GM12801 (cell line): ENCODE results near the gene NOP9.

Experiments used
- TF ChIP-seq, protein P1 (sequence below): IDR thresholded peaks from one replicate; pipeline ENCODE4 v1.5.1; 2011; ENCODE audit warnings: control low read depth; ENCODE audit not compliant: insufficient read length; ENCODE audit errors: extremely low read depth

The NOP9 gene

DNA sequence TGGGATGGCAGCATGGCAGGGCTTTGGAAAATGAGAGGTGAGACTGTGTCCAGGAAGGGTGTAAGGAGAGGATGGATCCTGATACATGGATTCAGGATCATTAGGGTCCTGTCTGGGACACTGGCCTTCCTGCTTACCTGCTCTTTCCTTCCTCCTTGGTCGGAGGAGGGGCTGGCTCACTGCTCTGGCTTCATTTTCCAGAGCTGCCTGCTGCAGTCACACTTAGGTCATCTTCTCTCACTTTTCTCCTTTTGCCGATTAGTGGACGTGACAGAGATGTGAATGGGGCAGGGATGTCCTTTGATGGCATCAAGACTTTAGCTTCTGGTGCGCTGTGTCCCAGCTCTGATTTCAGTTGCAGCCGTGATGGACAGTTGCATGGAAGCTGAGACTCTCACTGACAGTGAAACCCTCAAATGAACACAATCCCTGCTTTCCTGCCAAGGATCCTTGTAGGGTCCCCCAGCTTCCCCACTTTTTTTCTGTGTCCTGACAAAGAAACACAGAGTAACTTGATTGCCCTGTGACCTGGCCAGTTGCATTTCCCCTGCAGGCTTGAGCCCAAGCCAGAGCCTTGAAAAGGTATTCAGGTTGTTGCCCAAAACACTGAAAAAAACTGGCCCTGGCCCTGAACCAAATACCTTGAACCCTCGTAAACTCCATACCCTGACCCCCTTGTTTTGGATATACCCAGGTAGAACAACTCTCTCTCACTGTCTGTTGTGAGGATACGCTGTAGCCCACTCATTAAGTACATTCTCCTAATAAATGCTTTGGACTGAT is 8.9 kb downstream of the NOP9 start:
- TF ChIP-seq, protein P1, sequence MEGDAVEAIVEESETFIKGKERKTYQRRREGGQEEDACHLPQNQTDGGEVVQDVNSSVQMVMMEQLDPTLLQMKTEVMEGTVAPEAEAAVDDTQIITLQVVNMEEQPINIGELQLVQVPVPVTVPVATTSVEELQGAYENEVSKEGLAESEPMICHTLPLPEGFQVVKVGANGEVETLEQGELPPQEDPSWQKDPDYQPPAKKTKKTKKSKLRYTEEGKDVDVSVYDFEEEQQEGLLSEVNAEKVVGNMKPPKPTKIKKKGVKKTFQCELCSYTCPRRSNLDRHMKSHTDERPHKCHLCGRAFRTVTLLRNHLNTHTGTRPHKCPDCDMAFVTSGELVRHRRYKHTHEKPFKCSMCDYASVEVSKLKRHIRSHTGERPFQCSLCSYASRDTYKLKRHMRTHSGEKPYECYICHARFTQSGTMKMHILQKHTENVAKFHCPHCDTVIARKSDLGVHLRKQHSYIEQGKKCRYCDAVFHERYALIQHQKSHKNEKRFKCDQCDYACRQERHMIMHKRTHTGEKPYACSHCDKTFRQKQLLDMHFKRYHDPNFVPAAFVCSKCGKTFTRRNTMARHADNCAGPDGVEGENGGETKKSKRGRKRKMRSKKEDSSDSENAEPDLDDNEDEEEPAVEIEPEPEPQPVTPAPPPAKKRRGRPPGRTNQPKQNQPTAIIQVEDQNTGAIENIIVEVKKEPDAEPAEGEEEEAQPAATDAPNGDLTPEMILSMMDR: no peak

DNA sequence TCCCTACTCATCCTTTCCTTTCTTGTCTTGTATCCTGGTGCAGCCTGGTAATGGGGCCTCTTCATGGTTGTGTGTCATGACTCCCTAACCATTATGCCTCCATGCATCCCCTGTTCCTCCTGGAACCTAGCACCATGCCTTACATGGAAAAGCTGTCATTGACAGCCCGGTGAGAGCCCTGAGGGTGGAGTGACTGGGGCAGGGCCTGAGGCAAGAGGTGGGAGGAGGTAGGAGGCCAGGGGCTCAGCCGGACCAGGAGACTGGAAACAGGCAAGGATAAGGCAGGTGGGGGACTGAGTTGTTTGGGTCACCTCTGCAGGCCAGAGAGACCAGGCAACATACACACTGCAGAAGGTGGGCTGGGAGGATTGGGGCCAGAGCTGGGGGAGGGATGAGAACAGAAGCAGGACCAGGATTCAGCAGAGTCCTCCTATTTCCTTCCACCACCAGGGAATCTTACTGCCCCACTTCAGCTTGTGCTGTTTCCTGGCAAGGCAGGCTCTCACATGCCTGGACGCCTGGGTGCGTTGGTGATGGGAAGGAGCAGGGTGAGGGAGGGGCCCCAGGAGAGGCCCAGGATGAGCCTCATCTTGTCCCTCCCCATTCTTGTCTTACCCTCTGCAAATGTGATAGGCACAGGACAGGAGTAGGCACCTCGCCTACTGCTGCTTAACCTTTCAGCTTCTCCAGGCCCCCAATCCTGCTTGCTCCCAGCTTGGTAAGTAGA is 10.1 kb downstream of the NOP9 start, which contains the start of gene LTB4R2:
Gene LTB4R2, plus strand, starts transcription at position 603 of the 727 bp plus-strand sequence. CDS start 525 bp downstream, outside the sequence.
- TF ChIP-seq, protein P1: no peak

DNA sequence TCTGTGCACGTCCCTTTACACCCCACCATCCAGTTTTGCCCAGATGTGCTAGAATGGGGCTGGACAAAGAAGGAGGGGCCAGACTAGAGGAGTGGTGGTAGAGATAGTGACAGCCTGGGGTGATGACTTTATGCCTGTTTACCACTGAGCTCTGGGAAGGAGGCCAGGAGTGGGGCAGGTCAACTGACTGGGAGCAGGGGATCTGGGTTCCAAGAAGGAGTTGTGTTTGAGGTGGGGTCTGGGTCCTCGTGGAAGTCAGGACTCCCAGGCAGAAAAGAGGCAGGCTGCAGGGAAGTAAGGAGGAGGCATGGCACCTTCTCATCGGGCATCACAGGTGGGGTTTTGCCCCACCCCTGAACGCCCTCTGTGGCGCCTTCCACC is 10.6 kb downstream of the NOP9 start:
- TF ChIP-seq, protein P1: no peak

DNA sequence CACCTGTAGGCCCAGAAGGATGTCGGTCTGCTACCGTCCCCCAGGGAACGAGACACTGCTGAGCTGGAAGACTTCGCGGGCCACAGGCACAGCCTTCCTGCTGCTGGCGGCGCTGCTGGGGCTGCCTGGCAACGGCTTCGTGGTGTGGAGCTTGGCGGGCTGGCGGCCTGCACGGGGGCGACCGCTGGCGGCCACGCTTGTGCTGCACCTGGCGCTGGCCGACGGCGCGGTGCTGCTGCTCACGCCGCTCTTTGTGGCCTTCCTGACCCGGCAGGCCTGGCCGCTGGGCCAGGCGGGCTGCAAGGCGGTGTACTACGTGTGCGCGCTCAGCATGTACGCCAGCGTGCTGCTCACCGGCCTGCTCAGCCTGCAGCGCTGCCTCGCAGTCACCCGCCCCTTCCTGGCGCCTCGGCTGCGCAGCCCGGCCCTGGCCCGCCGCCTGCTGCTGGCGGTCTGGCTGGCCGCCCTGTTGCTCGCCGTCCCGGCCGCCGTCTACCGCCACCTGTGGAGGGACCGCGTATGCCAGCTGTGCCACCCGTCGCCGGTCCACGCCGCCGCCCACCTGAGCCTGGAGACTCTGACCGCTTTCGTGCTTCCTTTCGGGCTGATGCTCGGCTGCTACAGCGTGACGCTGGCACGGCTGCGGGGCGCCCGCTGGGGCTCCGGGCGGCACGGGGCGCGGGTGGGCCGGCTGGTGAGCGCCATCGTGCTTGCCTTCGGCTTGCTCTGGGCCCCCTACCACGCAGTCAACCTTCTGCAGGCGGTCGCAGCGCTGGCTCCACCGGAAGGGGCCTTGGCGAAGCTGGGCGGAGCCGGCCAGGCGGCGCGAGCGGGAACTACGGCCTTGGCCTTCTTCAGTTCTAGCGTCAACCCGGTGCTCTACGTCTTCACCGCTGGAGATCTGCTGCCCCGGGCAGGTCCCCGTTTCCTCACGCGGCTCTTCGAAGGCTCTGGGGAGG is 11.3 kb downstream of the NOP9 start, which contains the start of gene LTB4R:
Gene LTB4R, plus strand, starts transcription at position 857 of the 959 bp plus-strand sequence. CDS start 4,150 bp downstream, outside the sequence.
- TF ChIP-seq, protein P1: no peak

DNA sequence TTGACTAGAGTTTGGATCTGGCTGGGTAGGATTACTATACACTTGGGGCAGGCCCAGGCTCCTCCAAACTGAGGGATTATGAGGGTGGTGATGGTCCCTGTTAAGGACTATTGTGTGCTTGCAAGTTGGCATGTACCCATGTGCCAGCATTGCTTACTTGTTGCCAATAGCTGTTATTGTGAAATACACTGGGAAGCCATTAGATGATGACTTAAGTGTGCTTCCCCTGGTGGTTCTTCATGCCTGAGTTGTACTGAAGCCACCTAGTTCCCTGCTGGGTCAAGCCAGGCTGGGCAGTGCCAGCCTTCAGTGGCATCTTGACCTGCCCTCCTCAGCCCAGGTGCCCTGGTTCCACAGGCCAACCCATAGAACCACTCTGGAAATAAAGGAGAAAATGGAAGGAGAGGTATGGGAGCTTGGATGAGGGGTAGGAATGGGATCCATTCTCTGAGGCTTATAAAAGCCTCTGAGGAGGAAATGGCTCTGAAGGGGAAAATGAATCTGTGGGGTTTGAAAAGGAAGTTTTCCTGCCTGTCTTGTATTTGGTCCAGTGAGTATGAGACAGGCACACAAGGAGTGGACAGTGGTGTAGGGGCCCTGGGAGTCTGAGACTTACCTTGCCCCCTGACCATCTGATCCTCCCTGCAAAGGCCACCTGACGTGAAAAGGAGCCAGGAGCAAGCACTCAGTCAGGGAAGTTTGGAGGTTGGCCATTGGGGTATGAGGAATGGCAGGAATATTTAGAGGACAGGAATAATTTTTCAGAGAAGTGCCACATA is 12.4 kb downstream of the NOP9 start:
- TF ChIP-seq, protein P1: no peak

DNA sequence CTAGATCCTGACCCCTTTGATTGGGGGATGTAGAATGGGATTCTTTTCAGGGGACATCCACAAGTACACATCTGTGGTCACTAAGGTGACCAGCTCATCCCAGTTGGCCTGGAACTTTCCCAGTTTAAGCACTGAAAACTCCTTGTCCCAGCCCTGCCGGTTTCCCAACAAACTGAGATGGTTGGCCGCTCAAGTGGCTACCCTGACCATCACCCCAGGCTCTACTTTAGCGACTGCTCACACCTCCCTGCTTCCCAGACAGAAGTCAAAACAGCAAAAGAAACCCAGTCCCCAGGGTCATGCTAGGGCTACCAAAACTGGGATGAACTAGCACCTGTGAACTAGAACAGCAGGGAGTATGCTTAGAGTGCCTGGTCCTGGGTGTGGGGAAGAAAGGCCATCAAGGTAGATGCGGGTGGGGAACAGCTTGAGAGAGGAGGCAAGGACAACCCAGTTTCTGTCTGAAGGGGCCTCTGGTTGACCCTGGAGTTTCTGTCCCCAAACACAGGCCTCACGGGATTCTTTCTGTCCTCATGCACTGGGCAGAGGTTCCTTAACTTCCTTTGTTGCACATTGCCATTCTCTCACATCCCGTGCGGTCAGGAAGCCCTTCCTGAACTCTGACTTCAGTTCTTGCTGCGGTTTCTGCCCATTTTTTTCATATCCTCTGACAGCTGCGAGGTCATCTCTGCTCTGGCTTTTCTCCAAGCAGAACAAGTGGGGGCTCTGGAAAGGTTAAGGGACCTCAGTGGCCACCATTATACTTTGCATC is 13.3 kb downstream of the NOP9 start:
- TF ChIP-seq, protein P1: no peak
